ENCODE results near the gene PCSK9. TPM values are rescaled to one million over a fixed set of nuclear protein-coding genes. Genes with fewer than 3 reads are reported as not detected.

Gene PCSK9
- total and polyA plus RNA-seq, 2 experiments from 2014 or later: 77.6 to 327 TPM

DNA sequence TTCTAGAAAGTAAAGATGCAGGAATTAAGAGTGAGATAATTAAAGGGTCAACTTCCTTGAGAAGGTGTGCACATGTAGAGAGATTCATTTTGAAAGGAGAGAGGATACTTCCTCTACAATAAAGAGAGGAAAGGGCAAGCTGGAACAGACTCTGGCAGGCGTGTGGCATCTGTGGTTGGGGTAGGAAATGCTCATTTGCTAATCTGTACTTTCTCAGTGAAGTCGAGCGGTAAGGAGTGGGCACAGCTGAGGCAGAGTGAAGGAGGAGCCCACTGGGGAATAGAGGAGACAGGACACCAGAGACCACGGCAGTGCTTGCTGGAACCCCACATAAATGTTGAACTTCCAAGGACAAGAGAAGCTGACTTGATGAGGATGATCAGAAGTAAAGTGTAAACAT is 49.1 kb downstream of the PCSK9 start (continued):
- no peak for TF ChIP-seq ZNF462 (CRISPR knock-in tag; IDR thresholded peaks at IDR 0.05)
- no peak for TF ChIP-seq EZH2 (IDR thresholded peaks at IDR 0.05; ENCODE audit: low read depth, unreplicated experiment)
- TF ChIP-seq STAT1 (IDR thresholded peaks at IDR 0.05; ENCODE audit: unreplicated experiment): no peak
- no peak for TF ChIP-seq CTCF (conservative IDR thresholded peaks at IDR 0.05; ENCODE audit: low read depth in 2 of 2)

DNA sequence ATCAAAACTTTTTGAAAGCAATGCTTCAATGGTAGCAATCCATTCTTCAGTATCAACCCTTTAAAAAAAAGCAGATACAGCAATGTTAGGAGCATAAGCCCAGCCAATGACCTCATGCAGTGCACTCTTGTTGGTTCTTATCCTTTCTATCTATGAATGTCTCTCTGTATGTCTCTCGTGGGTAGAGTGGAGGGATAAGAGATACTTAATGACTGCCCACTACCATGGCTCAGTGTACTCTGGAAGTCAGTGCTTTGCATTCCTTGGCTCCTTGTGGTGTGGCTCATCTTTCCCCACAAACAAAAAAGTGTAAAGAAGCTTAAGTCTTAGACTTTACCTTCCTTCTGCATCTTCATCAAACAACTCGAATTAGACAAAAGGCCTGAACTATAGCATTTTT is 50.3 kb downstream of the PCSK9 start:
- H3K4me1 Mint-ChIP-seq: no peaks in the 10 kb centered on the region
- H3K27me3 ChIP-seq (ENCODE audit: insufficient read depth): no peaks in the 10 kb centered on the region
- H3K4me1 ChIP-seq (ENCODE audit: insufficient read depth): no peaks in the 10 kb centered on the region
- H3K27me3 Mint-ChIP-seq (ENCODE audit: insufficient read depth, low read depth, poor library complexity): no peaks in the 10 kb centered on the region
- no peaks in the 10 kb centered on the region; the same call in 1 of the 2 replicates for H3K79me2 ChIP-seq (replicated peaks; ENCODE audit: insufficient read depth)
- ATAC-seq: no peak
- no peak overlapping the region for H3K4me3 ChIP-seq
- no peak for DNase-seq (ENCODE audit: low spot score)
- peaks cover 42% of the 10 kb centered on the region for H3K36me3 ChIP-seq (ENCODE audit: insufficient read depth)
- no peaks in the 10 kb centered on the region for H3K9me2 ChIP-seq (ENCODE audit: insufficient read depth)
- H3F3A ChIP-seq (replicated peaks; ENCODE audit: low read depth): peaks cover 6% of the 10 kb centered on the region; the same call in 1 of the 2 replicates
- H3K4me2 ChIP-seq: no peak overlapping the region
- H4K20me1 ChIP-seq (replicated peaks; ENCODE audit: insufficient read depth): no peaks in the 10 kb centered on the region; the same call in 1 of the 2 replicates
- no peak overlapping the region for H3K27ac ChIP-seq (ENCODE audit: low read depth)
- no peaks in the 10 kb centered on the region for H3K9me3 Mint-ChIP-seq
- H3K27ac Mint-ChIP-seq: no peak overlapping the region
- no peak overlapping the region for H2AFZ ChIP-seq
- peaks cover 70% of the 10 kb centered on the region for H3K36me3 Mint-ChIP-seq (ENCODE audit: low read depth)
- H3K4me3 Mint-ChIP-seq: no peak overlapping the region
- TF ChIP-seq CTCF (conservative IDR thresholded peaks at IDR 0.05; ENCODE audit: low read depth in 2 of 2) (no peak), EZH2phosphoT487 (IDR thresholded peaks at IDR 0.05; ENCODE audit: unreplicated experiment) (no peak), REST (IDR thresholded peaks at IDR 0.05; ENCODE audit: unreplicated experiment) (no peak), ZNF114 (CRISPR knock-in tag; IDR thresholded peaks at IDR 0.05) (no peak), ZNF331 (CRISPR knock-in tag; IDR thresholded peaks at IDR 0.05; ENCODE audit: low read depth) (no peak), ETS1 (IDR thresholded peaks at IDR 0.05) (no peak), JUNB (IDR thresholded peaks at IDR 0.05; ENCODE audit: unreplicated experiment) (no peak), EZH2 (IDR thresholded peaks at IDR 0.05; ENCODE audit: low read depth, unreplicated experiment) (no peak)
